ENCODE measurements around the gene SRGAP1. TPM values are rescaled to one million over a fixed set of nuclear protein-coding genes. Genes with fewer than 3 reads are reported as not detected.

The SRGAP1 gene
- total and polyA plus RNA-seq, 2 of the 13 experiments (the other 11 are each of a cell fraction or from before 2014, with no cell fraction given): 1.6 to 3.4 TPM

DNA sequence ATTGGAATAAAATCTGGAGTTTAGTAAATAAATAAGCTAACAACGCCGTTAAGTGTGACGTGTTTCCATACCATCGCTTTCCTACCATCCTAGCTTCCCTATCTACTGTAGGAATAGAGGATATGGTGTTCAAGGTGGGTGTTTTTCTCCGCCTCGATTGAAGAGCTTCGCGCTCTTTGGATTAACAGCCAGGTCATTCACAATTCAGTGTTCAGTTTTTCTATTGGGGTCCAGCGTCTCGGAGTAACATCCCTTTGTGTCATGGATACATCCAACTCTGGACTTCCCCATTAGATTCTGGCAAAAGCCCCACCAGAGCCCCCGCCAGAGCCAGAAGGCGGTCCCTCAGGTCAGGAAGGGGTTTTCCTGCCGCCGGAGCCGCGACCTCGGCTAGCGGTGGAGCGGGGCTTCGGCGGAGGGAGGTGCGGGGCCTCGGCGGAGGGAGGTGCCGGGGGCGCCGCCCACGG is 1.2 kb upstream of the SRGAP1 start (continued):
- no peak for TF ChIP-seq ZMYM2 (CRISPR knock-in tag; IDR thresholded peaks at IDR 0.05)
- TF ChIP-seq ZNF282 (IDR thresholded peaks at IDR 0.05; ENCODE audit: partially characterized antibody): no peak
- TF ChIP-seq ZFP82 (CRISPR knock-in tag; IDR thresholded peaks at IDR 0.05; ENCODE audit: borderline replicate concordance): peak; percentile 49; the same call in 1 of the 2 replicates
- no peak for TF ChIP-seq CHD4 (IDR thresholded peaks at IDR 0.05; ENCODE audit: borderline replicate concordance, low read length)
- TF ChIP-seq ZNF484 (CRISPR knock-in tag; IDR thresholded peaks at IDR 0.05; ENCODE audit: borderline replicate concordance, low read depth): no peak
- TF ChIP-seq ZKSCAN8 (CRISPR knock-in tag; IDR thresholded peaks at IDR 0.05; ENCODE audit: borderline replicate concordance): no peak
- TF ChIP-seq, protein P1, sequence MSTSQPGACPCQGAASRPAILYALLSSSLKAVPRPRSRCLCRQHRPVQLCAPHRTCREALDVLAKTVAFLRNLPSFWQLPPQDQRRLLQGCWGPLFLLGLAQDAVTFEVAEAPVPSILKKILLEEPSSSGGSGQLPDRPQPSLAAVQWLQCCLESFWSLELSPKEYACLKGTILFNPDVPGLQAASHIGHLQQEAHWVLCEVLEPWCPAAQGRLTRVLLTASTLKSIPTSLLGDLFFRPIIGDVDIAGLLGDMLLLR (CRISPR knock-in tag; IDR thresholded peaks at IDR 0.05): no peak
- TF ChIP-seq, protein P2, sequence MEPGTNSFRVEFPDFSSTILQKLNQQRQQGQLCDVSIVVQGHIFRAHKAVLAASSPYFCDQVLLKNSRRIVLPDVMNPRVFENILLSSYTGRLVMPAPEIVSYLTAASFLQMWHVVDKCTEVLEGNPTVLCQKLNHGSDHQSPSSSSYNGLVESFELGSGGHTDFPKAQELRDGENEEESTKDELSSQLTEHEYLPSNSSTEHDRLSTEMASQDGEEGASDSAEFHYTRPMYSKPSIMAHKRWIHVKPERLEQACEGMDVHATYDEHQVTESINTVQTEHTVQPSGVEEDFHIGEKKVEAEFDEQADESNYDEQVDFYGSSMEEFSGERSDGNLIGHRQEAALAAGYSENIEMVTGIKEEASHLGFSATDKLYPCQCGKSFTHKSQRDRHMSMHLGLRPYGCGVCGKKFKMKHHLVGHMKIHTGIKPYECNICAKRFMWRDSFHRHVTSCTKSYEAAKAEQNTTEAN (CRISPR knock-in tag; conservative IDR thresholded peaks at IDR 0.05): no peak
- no peak for TF ChIP-seq HMG20B (CRISPR knock-in tag; conservative IDR thresholded peaks at IDR 0.05)
- TF ChIP-seq, protein P3, sequence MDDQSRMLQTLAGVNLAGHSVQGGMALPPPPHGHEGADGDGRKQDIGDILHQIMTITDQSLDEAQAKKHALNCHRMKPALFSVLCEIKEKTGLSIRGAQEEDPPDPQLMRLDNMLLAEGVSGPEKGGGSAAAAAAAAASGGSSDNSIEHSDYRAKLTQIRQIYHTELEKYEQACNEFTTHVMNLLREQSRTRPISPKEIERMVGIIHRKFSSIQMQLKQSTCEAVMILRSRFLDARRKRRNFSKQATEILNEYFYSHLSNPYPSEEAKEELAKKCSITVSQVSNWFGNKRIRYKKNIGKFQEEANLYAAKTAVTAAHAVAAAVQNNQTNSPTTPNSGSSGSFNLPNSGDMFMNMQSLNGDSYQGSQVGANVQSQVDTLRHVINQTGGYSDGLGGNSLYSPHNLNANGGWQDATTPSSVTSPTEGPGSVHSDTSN (CRISPR knock-in tag; IDR thresholded peaks at IDR 0.05; ENCODE audit: borderline replicate concordance): no peak
- no peak for TF ChIP-seq HNRNPLL (IDR thresholded peaks at IDR 0.05; ENCODE audit: low read depth, low read length, poor library complexity, severe bottlenecking)
- no peak for TF ChIP-seq ZNF569 (CRISPR knock-in tag; IDR thresholded peaks at IDR 0.05; ENCODE audit: borderline replicate concordance)
- TF ChIP-seq, protein P4, sequence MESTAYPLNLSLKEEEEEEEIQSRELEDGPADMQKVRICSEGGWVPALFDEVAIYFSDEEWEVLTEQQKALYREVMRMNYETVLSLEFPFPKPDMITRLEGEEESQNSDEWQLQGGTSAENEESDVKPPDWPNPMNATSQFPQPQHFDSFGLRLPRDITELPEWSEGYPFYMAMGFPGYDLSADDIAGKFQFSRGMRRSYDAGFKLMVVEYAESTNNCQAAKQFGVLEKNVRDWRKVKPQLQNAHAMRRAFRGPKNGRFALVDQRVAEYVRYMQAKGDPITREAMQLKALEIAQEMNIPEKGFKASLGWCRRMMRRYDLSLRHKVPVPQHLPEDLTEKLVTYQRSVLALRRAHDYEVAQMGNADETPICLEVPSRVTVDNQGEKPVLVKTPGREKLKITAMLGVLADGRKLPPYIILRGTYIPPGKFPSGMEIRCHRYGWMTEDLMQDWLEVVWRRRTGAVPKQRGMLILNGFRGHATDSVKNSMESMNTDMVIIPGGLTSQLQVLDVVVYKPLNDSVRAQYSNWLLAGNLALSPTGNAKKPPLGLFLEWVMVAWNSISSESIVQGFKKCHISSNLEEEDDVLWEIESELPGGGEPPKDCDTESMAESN (CRISPR knock-in tag; conservative IDR thresholded peaks at IDR 0.05): no peak
- TF ChIP-seq ZNF558 (CRISPR knock-in tag; IDR thresholded peaks at IDR 0.05; ENCODE audit: borderline replicate concordance): peak; percentile 54; the same call in 1 of the 2 replicates
- TF ChIP-seq FOXK2 (IDR thresholded peaks at IDR 0.05): no peak
- TF ChIP-seq, protein P5, sequence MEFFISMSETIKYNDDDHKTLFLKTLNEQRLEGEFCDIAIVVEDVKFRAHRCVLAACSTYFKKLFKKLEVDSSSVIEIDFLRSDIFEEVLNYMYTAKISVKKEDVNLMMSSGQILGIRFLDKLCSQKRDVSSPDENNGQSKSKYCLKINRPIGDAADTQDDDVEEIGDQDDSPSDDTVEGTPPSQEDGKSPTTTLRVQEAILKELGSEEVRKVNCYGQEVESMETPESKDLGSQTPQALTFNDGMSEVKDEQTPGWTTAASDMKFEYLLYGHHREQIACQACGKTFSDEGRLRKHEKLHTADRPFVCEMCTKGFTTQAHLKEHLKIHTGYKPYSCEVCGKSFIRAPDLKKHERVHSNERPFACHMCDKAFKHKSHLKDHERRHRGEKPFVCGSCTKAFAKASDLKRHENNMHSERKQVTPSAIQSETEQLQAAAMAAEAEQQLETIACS (CRISPR knock-in tag; IDR thresholded peaks at IDR 0.05): no peak
- TF ChIP-seq TCF7 (IDR thresholded peaks at IDR 0.05; ENCODE audit: low read depth): no peak
- TF ChIP-seq, protein P6, sequence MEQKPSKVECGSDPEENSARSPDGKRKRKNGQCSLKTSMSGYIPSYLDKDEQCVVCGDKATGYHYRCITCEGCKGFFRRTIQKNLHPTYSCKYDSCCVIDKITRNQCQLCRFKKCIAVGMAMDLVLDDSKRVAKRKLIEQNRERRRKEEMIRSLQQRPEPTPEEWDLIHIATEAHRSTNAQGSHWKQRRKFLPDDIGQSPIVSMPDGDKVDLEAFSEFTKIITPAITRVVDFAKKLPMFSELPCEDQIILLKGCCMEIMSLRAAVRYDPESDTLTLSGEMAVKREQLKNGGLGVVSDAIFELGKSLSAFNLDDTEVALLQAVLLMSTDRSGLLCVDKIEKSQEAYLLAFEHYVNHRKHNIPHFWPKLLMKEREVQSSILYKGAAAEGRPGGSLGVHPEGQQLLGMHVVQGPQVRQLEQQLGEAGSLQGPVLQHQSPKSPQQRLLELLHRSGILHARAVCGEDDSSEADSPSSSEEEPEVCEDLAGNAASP (CRISPR knock-in tag; IDR thresholded peaks at IDR 0.05; ENCODE audit: borderline replicate concordance): no peak
- TF ChIP-seq, protein P7, sequence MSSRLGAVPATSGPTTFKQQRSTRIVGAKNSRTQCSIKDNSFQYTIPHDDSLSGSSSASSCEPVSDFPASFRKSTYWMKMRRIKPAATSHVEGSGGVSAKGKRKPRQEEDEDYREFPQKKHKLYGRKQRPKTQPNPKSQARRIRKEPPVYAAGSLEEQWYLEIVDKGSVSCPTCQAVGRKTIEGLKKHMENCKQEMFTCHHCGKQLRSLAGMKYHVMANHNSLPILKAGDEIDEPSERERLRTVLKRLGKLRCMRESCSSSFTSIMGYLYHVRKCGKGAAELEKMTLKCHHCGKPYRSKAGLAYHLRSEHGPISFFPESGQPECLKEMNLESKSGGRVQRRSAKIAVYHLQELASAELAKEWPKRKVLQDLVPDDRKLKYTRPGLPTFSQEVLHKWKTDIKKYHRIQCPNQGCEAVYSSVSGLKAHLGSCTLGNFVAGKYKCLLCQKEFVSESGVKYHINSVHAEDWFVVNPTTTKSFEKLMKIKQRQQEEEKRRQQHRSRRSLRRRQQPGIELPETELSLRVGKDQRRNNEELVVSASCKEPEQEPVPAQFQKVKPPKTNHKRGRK (CRISPR knock-in tag; IDR thresholded peaks at IDR 0.05): 0 out of 2 replicates have a peak, but pooled peaks have one; percentile 40
- TF ChIP-seq ZFP62 (CRISPR knock-in tag; IDR thresholded peaks at IDR 0.05): no peak
- TF ChIP-seq CBFB (CRISPR knock-in tag; IDR thresholded peaks at IDR 0.05): no peak
